HG03460 (cell line): ENCODE measurements around the gene SLC12A2.
A peak's percentile ranks its signal among the peaks of the same experiment; 100 is the strongest.

Experiments used
- ATAC-seq: cut with Tn5 transposase; IDR thresholded peaks from one replicate; pipeline ENCODE4 v1.9.1; 2021; ENCODE audit not compliant: unreplicated experiment

Gene SLC12A2

DNA sequence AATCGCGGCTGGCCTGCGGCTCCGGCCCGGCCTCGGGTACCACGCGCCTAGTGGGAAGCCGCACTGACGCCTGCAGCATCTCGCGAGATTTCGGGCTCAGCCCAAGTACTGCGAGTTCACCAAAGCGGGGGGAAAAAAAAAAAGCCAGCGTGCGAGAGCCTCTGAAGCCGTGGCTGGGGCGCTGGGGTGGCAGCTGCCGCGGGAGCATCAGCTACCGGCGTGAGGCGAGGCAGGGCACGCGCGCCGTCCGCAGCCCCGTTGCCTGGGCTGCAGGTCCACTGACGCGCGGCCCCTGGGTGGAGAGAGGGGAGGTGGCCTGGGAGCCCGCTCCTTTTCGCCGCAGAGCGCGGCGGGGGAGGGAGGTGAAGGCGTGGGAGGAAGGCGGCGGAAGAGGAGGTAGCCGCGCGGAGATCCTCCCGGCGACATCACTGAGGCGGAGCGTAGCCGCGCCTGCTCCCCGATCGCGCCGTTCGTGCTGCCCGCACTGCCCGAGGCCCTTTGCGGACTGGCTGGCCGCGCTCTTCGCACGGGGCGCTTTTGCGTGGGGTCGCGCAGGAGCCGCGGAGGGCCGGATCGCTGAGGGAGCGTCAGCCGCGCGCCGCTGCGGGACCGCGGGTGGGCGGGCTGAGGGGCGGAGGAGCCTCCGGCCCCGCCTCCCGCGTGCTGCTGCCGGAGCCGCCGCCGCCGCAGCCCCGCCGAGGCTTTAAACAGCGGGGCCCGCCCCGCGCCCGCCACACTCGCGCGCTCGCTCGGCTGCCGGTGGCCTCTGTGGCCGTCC is at the start of gene SLC12A2:
TSS of gene SLC12A2 (plus strand) at position 734 of the 778 bp plus-strand sequence. CDS start 189 bp downstream, outside the sequence.
- peak; percentile 57 for ATAC-seq

DNA sequence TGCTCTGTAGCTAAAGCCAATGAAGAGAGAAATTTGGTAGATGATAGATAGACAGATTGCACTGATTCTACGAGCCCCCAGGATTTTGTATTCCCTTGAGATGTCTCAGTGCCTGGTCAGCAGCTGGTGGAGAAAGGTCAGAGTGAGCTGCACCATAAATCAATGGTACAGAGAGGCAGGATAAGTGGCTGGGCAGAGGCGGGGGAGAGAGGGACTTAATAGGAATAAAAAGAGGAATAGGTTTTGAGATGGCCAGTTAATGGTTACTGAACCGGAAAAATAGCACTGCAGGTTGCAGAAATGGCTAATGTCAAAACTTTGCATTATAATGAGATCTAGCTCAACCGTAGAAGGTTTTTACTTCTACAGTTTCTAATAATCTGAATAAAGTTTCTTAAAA is 47.9 kb upstream of the SLC12A2 start:
- no peak for ATAC-seq

DNA sequence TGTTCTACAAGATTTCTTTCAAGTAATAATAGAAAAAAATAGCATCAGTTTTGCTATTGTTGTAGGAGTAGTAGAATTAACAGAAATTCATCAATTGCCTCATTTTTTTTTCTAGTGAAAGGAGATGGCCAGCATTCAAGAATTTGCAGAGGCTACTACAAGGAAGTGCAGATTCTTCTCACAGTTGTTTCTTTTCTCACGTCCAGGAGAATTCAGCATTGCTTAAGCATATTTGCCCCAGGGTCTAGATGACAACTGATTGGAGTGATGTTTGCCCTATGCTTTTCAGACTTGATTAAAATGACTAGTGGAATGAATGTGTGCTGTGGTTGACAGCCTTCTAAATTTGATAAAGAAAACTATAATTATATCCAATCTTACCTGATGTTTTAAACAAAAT is 46.6 kb upstream of the SLC12A2 start:
- no peak for ATAC-seq

DNA sequence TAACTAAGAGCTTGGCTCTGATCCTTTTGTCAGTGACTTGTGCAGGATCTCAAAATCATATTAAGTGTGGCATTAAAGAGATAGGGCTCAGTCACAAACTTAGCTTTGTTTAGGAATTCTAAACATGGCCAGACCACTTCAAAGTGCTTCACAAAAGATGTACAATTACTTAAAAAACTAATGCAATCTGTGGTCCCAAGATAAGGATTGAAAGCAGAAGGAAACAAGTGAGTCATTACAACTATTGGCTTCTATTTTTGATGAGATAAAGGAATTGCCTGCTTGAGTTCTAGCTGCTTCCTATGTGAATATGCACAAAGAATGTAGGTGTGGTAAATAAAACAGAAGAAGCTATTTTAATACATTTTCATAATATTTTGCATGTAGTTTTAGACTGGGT is 44.9 kb upstream of the SLC12A2 start:
- ATAC-seq = no peak

DNA sequence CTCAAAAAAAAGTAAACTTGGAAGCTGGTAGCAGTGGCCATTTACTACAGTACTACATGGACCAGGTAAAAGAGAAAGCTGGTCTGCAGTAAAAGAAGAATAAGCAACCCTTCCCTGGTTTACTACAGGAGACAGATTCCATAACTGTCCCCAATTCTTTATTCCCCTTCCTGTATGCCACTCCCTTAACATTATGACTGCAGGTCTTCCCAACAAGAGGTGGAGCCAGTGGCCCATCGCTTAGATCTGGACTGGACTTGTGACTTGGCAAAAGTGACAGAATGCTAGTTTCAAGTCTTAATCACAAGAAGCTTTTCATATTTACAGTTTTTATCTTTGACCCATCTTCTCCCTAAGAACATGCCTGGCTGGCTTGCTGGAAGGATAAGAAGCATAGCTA is 42.6 kb upstream of the SLC12A2 start:
- no peak for ATAC-seq

DNA sequence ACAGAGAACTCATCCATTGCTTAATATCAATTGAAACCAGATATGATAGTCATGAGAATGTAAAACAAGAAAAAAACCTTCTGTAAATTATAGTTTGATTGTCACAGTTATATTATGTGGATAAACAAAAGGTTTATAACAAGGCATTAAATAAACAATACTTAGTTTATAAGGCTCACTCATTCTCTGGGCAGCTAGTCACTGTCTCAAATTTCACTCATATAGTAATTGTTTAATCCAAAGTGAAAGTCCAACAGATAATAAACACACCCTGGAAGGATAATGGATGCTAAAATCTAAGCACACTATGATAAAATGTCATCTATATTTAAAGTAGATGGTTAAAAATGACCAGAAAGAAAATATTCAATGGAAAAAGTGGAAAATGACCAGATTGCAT is 30.8 kb upstream of the SLC12A2 start:
- no peak for ATAC-seq

DNA sequence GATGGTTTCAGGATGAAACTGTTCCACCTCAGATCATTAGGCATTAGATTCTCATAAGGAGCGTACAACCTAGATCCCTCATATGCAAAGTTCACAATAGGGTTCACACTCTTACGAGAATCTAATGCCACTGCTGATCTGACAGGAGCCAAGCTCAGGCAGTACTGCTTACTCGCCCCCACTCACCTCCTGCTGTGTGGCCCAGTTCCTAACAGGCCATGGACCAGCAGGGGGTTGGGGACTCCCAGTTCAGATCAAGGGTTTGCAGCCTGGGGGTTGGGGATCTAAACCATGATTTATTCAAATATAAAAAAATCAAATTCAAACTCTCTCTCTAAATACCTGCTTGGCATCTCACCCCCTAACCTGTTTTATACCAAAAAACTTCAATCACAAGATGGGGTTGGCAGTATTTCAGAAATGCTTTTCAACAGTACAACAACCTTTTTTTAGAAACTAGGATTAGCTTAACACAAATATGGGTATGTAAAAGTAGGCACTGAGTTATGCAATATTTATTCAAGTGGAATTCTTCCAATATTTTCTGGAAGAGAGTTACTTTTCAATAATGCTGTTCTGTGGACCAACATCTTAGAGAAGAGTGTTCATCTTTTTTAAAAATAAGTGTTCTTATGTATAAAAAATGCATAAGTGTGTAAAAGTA is 30.1 kb upstream of the SLC12A2 start:
- ATAC-seq = no peak

DNA sequence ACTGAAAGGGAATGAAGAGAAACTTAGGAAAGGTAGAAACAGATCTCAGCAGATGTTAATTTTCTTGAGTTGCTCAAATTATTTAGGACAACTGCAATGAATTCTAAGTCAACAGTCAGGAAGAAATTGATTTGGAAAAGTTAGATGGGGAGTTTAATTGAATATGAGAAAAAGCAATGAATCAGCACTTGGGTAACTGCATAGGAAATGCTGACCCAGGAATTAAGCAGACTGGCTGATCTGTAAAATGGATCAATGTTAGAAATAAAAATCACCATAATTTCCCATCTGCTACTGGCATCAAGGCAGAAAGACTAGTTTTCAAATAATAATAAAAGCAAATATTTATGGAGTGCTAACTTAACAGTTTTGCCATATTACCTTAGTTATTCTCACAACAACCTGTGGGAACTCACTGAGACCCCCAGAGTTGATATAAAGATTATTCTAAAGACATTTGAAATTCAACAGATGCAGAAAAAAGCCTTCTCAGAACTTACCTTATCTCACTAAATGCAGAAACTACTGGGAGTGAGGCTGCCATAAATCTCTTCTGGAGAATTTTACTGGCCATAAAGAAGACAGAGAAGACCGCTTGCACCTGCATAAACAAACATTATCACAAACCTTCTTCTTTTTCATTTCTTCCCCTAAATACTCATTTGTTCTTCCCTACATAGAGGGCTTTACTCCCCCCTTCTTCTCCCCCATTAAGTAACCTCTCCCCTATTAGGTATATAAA is 22.8 kb upstream of the SLC12A2 start:
- ATAC-seq = no peak

DNA sequence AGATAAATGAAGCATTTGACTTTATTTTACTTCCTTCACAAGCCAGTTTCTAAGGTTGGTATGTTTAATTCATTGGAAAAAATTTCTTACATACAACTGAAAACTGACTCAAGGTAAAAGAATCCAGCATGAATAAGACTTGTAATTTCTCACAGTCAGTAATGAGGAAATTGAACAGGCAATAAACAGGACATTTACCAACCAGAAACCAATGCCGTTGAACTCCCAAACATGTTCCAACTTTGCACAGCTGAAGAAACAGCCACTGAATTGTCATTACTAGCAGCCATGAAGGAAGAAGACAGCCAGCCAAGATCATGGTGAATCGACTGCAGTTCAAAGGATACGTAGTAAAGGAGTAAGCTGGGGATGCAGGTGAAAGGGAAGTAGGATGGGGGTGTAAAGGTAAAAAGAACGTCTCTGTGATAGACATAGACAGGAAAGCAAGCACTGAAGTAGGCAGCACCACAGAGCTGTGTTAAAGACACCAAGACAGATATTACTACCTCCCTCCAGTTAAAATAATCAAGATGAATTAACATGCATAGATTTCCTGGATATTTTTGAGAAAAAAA is 21.3 kb upstream of the SLC12A2 start:
- ATAC-seq = no peak

DNA sequence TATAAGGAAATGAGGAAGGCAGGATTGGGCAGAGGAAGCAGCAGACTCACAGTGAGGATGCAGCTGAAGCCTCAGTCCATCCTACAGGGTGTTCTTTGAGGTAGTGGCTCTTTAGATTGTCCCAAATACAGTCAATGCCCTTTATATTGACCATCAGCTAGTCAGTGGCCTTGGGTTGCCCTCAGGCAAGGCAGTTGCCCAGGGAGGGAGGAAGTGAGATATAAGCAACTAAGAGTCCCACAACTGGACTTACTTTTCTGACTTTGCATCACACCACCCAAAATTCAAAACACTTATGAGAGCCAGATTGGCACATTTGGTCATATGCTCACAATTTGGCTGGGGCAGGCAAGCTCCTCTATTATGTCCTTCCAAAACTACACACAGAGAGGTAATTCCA is 9.4 kb upstream of the SLC12A2 start:
- ATAC-seq = no peak

DNA sequence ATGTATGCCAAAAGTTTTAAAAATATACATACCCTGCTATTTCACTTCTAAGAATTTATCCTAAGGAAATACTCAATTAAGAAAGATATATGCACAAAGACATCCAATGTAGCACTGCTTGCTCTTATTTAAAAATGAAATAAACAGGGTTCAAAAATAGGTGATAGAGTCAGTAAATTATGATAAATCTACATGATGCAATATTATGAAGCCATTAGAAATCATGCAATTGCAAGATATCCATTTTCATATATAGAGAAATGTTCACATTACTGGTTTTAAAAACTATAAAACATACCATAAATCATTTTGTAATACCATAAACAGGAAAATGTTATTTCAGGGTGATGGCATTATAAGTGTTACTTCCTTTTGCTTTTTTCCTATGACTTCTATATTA is 8.6 kb upstream of the SLC12A2 start:
- no peak for ATAC-seq

DNA sequence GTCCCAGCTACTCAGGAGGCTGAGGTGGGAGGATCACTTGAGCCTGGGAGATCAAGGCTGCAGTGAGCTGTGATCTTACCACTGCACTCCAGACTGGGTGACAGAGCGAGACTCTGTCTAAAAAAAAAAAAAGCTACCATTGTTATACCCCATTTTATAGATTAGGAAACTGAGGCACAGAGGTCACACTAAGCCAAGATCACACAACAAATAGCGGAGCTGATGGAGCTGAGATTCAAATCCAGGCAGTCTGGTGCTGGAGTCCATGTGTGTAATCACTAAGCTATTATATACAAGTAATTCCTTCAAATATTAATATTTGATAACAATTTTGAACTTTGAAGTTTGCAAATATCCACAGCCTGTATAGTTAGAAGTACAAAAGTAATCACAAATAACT is 6.0 kb upstream of the SLC12A2 start:
- ATAC-seq = no peak

DNA sequence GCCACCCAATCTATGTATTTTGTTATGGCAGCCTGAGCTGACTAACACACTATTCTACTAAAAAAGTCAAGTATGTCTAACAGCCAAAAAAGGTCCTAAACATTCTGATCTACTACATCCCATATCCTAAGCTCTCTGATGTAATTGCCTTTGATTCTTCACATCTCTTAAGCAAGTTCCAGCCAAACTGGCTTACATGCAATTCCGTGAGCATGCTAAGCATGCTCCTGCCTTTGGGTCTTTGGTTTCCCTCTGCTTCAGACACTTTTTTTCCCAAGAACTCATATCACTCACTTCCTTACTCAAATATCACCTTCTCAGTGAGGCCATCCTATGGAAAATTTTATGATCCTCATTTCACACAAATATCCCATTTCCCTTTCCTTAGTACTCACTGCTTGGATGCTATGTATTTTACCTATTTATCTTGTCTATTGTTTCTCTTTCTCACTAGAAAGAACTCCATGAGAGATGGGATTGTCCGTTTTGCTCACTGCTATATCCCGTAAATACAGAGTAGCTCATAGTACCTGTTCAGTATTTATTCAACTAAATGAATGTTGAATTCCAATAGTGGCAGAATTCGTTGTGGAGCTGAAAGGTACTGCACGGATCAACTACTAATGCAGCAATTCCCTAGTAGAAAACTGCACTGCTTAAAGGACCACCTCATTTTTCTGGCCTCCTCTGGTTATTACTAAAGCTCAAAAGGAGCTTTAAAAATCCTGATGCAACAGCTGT is 2.3 kb upstream of the SLC12A2 start:
- no peak for ATAC-seq

DNA sequence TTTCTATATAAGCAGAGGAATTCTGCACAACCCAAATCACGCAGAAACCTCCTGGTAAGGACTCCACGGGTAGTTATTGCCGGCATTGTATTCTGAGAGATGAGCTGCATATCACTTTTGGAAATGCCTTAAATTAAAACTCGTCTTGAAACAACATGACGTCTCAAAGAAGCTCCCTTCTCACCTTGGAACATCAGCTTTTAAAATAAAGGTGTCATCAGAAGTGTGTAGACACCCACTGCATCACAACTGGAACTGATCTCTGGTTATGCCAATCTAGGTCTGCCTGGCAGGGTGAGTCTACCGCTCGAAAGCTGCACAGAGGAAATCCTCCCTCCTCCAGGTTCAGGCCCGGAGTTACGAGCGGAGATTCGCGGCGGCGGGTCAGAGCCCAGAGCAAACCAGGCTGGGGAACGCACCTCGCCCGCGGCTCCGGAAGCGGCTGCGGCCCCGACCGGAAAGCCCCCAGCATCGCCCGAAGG is 974 bp upstream of the SLC12A2 start:
- peak; percentile 26 for ATAC-seq

DNA sequence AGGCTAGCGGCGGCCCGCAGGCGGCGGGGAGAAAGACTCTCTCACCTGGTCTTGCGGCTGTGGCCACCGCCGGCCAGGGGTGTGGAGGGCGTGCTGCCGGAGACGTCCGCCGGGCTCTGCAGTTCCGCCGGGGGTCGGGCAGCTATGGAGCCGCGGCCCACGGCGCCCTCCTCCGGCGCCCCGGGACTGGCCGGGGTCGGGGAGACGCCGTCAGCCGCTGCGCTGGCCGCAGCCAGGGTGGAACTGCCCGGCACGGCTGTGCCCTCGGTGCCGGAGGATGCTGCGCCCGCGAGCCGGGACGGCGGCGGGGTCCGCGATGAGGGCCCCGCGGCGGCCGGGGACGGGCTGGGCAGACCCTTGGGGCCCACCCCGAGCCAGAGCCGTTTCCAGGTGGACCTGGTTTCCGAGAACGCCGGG is 253 bp downstream of the SLC12A2 start:
- peak; percentile 32 for ATAC-seq

DNA sequence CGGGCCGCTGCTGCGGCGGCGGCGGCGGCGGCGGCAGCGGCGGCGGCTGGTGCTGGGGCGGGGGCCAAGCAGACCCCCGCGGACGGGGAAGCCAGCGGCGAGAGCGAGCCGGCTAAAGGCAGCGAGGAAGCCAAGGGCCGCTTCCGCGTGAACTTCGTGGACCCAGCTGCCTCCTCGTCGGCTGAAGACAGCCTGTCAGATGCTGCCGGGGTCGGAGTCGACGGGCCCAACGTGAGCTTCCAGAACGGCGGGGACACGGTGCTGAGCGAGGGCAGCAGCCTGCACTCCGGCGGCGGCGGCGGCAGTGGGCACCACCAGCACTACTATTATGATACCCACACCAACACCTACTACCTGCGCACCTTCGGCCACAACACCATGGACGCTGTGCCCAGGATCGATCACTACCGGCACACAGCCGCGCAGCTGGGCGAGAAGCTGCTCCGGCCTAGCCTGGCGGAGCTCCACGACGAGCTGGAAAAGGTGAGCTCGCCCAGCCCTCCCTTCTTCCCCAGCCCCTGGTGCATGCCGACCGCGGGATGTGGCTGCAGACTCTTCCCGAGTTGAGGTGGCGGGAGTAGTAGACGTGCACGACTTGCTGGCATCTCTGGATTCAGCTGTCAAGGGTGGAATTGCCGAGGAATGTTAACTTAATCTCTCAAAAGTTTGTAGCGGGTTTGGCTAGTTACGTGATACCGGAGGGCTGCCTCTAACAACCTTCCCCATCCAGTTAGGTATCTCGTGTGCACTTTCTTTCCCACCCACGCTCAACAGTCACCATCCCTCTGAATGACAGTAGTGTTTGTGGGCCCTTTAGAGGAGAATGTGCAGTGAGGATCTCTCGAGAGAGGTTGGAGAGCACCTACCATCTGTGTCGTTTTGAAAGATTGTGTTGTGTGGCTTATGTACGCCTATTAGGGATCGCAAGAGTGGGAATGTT is 932 bp downstream of the SLC12A2 start:
- ATAC-seq = peak; percentile 17

DNA sequence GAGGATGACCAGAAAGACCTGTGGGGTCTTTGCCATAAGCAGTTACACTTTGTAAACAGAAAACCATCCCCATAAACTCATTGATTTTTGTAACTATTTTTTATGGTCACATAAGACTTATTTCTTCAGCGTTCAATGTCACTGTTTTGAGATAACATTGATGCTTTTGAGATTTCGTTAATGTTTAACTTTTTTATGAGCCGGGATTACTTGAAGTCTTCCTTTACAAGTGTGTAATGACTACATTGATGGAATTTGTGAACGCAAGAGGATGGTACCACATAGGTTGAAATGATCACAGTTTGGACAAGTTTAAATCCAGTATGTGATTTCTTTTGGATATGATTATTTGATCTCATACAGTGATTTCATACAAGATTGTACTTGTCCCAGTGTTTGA is 1.8 kb downstream of the SLC12A2 start:
- no peak for ATAC-seq

DNA sequence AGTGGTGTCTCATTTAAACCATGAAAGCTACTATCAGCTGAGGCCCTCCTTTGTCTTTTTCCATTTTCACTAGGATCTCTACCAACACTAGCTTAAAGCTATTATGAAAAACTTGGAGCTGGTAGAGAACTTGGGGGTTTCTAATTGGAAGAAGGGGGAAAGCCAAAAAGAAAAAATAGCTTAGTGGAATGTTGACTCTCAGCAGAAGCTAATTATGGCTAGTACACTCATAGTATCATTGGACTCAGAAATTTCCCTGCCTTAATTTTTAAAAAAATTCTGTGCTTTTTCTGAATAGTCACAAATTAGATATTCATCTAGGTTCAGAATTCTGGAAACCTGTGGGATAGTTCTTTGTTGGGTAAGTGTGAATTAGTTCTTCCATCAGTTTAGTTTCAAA is 8.0 kb downstream of the SLC12A2 start:
- no peak for ATAC-seq

DNA sequence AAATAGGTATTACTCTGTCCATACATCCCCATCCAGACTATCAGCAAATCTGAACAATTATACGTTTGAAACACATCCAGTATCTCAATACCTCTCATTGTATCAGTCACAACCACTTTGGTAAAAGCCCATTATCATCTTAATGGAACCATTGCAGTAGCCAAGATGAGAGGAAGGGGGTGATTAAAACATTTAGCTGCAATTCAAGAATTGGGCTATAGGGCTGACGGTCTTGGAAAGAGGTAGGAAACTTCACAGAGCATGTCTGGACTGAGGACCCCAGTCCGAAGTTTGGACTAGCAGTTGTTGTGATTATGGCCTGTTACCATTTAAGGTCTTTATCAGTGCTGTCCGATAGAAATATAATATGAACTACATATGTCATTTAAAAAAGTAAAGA is 8.6 kb downstream of the SLC12A2 start:
- no peak for ATAC-seq

DNA sequence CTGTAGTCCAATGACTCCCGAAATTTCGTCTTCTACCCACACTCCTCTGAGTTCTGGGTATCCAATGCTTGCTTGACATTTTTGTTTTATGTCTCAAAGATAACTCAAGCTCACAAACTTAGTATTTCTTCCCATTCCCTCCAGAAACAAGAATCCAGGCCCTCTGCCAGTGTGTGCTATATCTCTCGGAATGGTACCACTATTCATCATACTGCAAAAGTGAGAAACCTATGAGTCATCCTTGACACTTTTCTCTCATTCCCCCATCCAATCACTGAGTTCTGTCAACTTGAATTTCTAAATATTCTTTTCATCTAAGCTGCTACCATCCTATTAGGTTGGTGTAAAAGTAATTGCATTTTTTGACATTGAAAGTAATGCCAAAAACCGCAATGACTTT is 9.8 kb downstream of the SLC12A2 start:
- no peak for ATAC-seq
